Endothelial cell of umbilical vein (primary cell): Measurements from ENCODE around the gene CFAP45. TPM values are rescaled to one million over a fixed set of nuclear protein-coding genes. Genes with fewer than 3 reads are reported as not detected.

ENCODE experiments used
- BruUV-seq: library from RNA; stranded (reverse); fragments of 400-500 nt; replicated peaks from 2 replicates; lab custom pipeline; 2021; lab: Mats Ljungman, UMichigan
- CTCF ChIA-PET: fragments of 300-600, 350-600 bp; sonication (Branson Sonifier 250); formaldehyde crosslinking; loops from one replicate; lab custom pipeline; 2021; ENCODE audit warnings: antibody characterized with exemption, inconsistent platforms; lab: Charles Lee
- POLR2A ChIA-PET: fragments of 300-600, 350-600 bp; sonication (Branson Sonifier 250); formaldehyde crosslinking; loops from one replicate; lab custom pipeline; 2021; ENCODE audit warnings: antibody characterized with exemption, inconsistent platforms; lab: Charles Lee
- DNase-seq: peaks from one replicate; pipeline ENCODE4 v3.0.0-alpha.2; 2011; ENCODE audit warnings: low read depth, low spot score
- FAIRE-seq: peaks from 2 replicates; lab custom pipeline; 2011; peaks lifted over from hg19 to GRCh38; lab: Jason Lieb, UNC
- H2AFZ ChIP-seq: 2 replicates; pipeline ENCODE4 v1.6.0; 2012; ENCODE audit warnings: low read depth, low read length, control low read depth, inconsistent platforms
- H3K27ac ChIP-seq: 2 replicates; pipeline ENCODE4 v1.5.1; 2011; ENCODE audit warnings: low read depth, mild to moderate bottlenecking, control low read depth, low read length, moderate library complexity; ENCODE audit not compliant: insufficient read depth
- H3K27me3 ChIP-seq, 2 experiments: 2 replicates each; pipeline versions ENCODE4 v1.6.0 to v1.6.1; 2011; ENCODE audit warnings: low read length in 2 of 2, mixed read lengths in 1 of 2; ENCODE audit not compliant: control insufficient read depth in 2 of 2, insufficient read depth in 2 of 2
- H3K36me3 ChIP-seq, 2 experiments: 2 replicates in 1 of 2; 3 replicates in 1 of 2; pipeline ENCODE4 v1.5.1; 2011; ENCODE audit warnings: low read length in 2 of 2, mild to moderate bottlenecking in 1 of 2, moderate library complexity in 1 of 2; ENCODE audit not compliant: control insufficient read depth in 2 of 2, insufficient read depth in 2 of 2; ENCODE audit errors: extremely low read depth in 1 of 2
- H3K4me1 ChIP-seq: 3 replicates; pipeline ENCODE4 v1.5.1; 2011; ENCODE audit warnings: mild to moderate bottlenecking, low read length; ENCODE audit not compliant: control insufficient read depth, insufficient read depth; ENCODE audit errors: extremely low read depth
- H3K4me2 ChIP-seq: 2 replicates; pipeline ENCODE4 v1.6.1; 2011; ENCODE audit warnings: low read length, control low read depth, mixed read lengths; ENCODE audit not compliant: insufficient read depth
- H3K4me3 ChIP-seq, 3 experiments: fragments of 200-600 bp in 1 of 3; sonication (generic), shearing (Covaris generic) in 1 of 3; replicated peaks in 1 of 3; 2 replicates each; pipeline ENCODE4 v1.5.1; 2011 to 2016; ENCODE audit warnings: control low read depth in 3 of 3, low read length in 3 of 3, mild to moderate bottlenecking in 2 of 3, inconsistent platforms in 1 of 3, low read depth in 1 of 3, moderate library complexity in 1 of 3; ENCODE audit not compliant: insufficient read depth in 1 of 3
- H3K79me2 ChIP-seq: 2 replicates; pipeline ENCODE4 v1.6.0; 2012; ENCODE audit warnings: low read length, inconsistent platforms; ENCODE audit not compliant: control insufficient read depth, insufficient read depth
- H3K9ac ChIP-seq: replicated peaks from 2 replicates; pipeline ENCODE3; 2011; ENCODE audit warnings: low read length, control low read depth; ENCODE audit not compliant: insufficient read depth; ENCODE audit errors: extremely low read depth
- H3K9me1 ChIP-seq: replicated peaks from 3 replicates; pipeline ENCODE4 v1.6.0; 2011; ENCODE audit warnings: mild to moderate bottlenecking, low read length; ENCODE audit not compliant: control insufficient read depth, insufficient read depth; ENCODE audit errors: extremely low read depth
- H3K9me3 ChIP-seq: replicated peaks from 2 replicates; pipeline ENCODE4 v1.5.1; 2012; ENCODE audit warnings: low read length, inconsistent platforms; ENCODE audit not compliant: control insufficient read depth, insufficient read depth
- H4K20me1 ChIP-seq: replicated peaks from 2 replicates; pipeline ENCODE3; 2011; ENCODE audit warnings: mild to moderate bottlenecking, low read length; ENCODE audit not compliant: control insufficient read depth, insufficient read depth; ENCODE audit errors: extremely low read depth
- GATA2 ChIP-seq: IDR thresholded peaks from 2 replicates; pipeline ENCODE4 v1.7.0; 2011; ENCODE audit warnings: low read depth, mild to moderate bottlenecking, moderate library complexity, mixed read lengths, low read length; ENCODE audit not compliant: insufficient read length, insufficient read depth
- POLR2A ChIP-seq: IDR thresholded peaks from 2 replicates; pipeline ENCODE4 v1.6.1; 2012; ENCODE audit warnings: low read depth, mild to moderate bottlenecking, control low read depth, low read length
- POLR2AphosphoS5 ChIP-seq: IDR thresholded peaks from 2 replicates; pipeline ENCODE4 v1.6.1; 2012; ENCODE audit warnings: low read depth, mild to moderate bottlenecking, control low read depth, low read length, moderate library complexity; ENCODE audit not compliant: insufficient read depth
- dilution Hi-C: fragments of 300-500 bp; cut with MboI; formaldehyde crosslinking; loops from one replicate; pipeline ENCODE4 v1.15.0; 2019; ENCODE audit warnings: low sequenced_read_pairs; ENCODE audit not compliant: extremely low pct_ligation_motif_present
- intact Hi-C: fragments of 100-400 bp; cut with micrococcal nuclease; formaldehyde crosslinking; loops from one replicate; pipeline ENCODE4 v1.10.0; 2022
- polyA plus RNA-seq, 4 experiments: library from polyadenylated mRNA; depleted of rRNA in 3 of 4; stranded (reverse) in 3 of 4; unstranded in 1 of 4; fragments of >200 nt; gene quantifications; 2 replicates each; pipeline versions ENCODE4 v1.2.1 to v1.2.3, GENCODE V29; 2011 to 2012; ENCODE audit warnings: missing spikeins in 1 of 4
- total RNA-seq: library from RNA; stranded (reverse); gene quantifications from 2 replicates; pipeline ENCODE4 v1.2.3, GENCODE V29; 2021
- TF ChIP-seq, protein P1 (sequence below): IDR thresholded peaks from 2 replicates; pipeline ENCODE4 v1.6.1; 2011; ENCODE audit not compliant: insufficient read depth, insufficient read length

Gene CFAP45
- total and polyA plus RNA-seq, 2 donors (not counting 3 experiments of a cell fraction or from before 2014, with no cell fraction given) = 0.25 to 2.5 TPM

- H4K20me1 ChIP-seq = no peaks in the 10 kb centered on the region
- CTCF ChIA-PET = interaction anchor here (1.1 to 9.0 kb wide), 7 partner anchors 10 to 699 kb away, joined by 3 to 71 read pairs (median 6); partner anchors contain the start of gene DUSP23
- DNase-seq (no peak), FAIRE-seq (no peak)
- POLR2A ChIA-PET = no interaction called here
- no peak overlapping the region for H2AFZ ChIP-seq
- no peaks in the 10 kb centered on the region for H3K36me3 ChIP-seq
- no peaks in the 10 kb centered on the region for H3K9me3 ChIP-seq
- no peak overlapping the region for H3K4me2 ChIP-seq
- H3K9me1 ChIP-seq = no peaks in the 10 kb centered on the region
- H3K9ac ChIP-seq = no peak overlapping the region
- no TSS peak for BruUV-seq
- H3K4me1 ChIP-seq = no peaks in the 10 kb centered on the region
- H3K27me3 ChIP-seq = no peaks in the 10 kb centered on the region
- no peak overlapping the region for H3K27ac ChIP-seq
- no peaks in the 10 kb centered on the region for H3K79me2 ChIP-seq
- TF ChIP-seq POLR2AphosphoS5 = no peak
- intact Hi-C loops (no loop called here), dilution Hi-C loops (no loop called here)
- H3K4me3 ChIP-seq = no peak overlapping the region
Measured at GRCh38 chr1:159831412-159832141, 68.4 kb downstream of the CFAP45 start.

DNA sequence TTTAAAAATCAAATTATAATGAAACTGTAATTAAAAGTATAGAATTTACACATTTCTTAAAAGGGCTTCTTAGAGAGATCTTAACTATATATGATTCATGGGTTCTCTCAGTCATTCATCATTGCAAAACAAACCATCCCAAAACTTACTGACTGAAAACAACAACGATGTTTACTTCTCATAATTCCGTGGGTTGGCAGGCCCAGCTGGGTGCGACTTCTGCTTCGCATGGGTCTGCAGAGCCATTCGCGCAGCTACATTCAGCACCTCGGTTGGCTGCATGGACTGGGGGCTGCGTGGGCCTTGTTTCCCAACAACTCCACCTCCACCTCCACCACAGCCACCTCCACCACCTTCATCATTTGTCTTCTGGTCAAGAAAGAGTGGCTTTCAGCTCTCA is 69.2 kb downstream of the CFAP45 start:
- H3K4me3 ChIP-seq = no peak overlapping the region
- CTCF ChIA-PET = interaction anchor here (1.1 to 9.0 kb wide), 8 partner anchors 11 to 698 kb away, joined by 4 to 71 read pairs (median 8); no protein-coding TSS in a partner anchor
- no peak overlapping the region for H3K4me2 ChIP-seq
- H3K27me3 ChIP-seq = no peaks in the 10 kb centered on the region
- no peaks in the 10 kb centered on the region for H3K4me1 ChIP-seq
- TF ChIP-seq, protein P1, sequence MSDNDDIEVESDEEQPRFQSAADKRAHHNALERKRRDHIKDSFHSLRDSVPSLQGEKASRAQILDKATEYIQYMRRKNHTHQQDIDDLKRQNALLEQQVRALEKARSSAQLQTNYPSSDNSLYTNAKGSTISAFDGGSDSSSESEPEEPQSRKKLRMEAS = no peak
- no peak for TF ChIP-seq POLR2A
- TF ChIP-seq GATA2 = no peak
- no peak overlapping the region for H3K9ac ChIP-seq
- no peaks in the 10 kb centered on the region for H3K36me3 ChIP-seq
- no peak overlapping the region for H3K27ac ChIP-seq
- no peak overlapping the region for H2AFZ ChIP-seq
- no peaks in the 10 kb centered on the region for H3K79me2 ChIP-seq
- no TSS peak for BruUV-seq
- DNase-seq (no peak), FAIRE-seq (no peak)
- no peaks in the 10 kb centered on the region for H4K20me1 ChIP-seq
- POLR2A ChIA-PET = no interaction called here
- no peaks in the 10 kb centered on the region for H3K9me3 ChIP-seq
- dilution Hi-C loops (no loop called here), intact Hi-C loops (no loop called here)
- no peaks in the 10 kb centered on the region for H3K9me1 ChIP-seq
